OCI-LY3 (cell line): ENCODE results near the gene SP100.

Experiments
- CTCF ChIP-seq: fragments of 200-600, 300-600 bp; sonication (generic); IDR thresholded peaks from 2 replicates; pipeline ENCODE4 v1.5.1; 2014; ENCODE audit warnings: antibody characterized with exemption, low read length, low read depth
- EZH2phosphoT487 ChIP-seq: fragments of 200-600 bp; shearing (Covaris generic); IDR thresholded peaks from 2 replicates; pipeline ENCODE4 v1.6.1; 2018; ENCODE audit warnings: antibody characterized with exemption, mixed run types, low read depth

GRCh38 chr2:230541934-230542380, 126.0 kb downstream of the SP100 start:
- TF ChIP-seq CTCF (no peak), EZH2phosphoT487 (no peak)
